GM13976 (cell line): ENCODE measurements around the gene ZNF764.
"Not testable (repeated sequence)": the region's sequence is repeated elsewhere in the genome, so short reads cannot be mapped to it uniquely, and the experiment has no call there.

Experiments
- DNase-seq: peaks from one replicate; pipeline ENCODE4 v3.0.0; 2012; ENCODE audit warnings: low spot score
- in situ Hi-C: fragments of 300-500 bp; cut with MboI; formaldehyde crosslinking; loops from one replicate; pipeline ENCODE4 v1.12.0; 2022; ENCODE audit warnings: low sequenced_read_pairs, mixed read lengths, inconsistent platforms; ENCODE audit not compliant: unreplicated experiment
- TF ChIP-seq, protein P1 (sequence below): IDR thresholded peaks from 2 replicates; pipeline ENCODE4 v1.5.1; 2012; ENCODE audit warnings: borderline replicate concordance, mild to moderate bottlenecking; ENCODE audit not compliant: insufficient read depth; ENCODE audit errors: extremely low read depth, missing control alignments, control extremely low read depth

The ZNF764 gene

DNA sequence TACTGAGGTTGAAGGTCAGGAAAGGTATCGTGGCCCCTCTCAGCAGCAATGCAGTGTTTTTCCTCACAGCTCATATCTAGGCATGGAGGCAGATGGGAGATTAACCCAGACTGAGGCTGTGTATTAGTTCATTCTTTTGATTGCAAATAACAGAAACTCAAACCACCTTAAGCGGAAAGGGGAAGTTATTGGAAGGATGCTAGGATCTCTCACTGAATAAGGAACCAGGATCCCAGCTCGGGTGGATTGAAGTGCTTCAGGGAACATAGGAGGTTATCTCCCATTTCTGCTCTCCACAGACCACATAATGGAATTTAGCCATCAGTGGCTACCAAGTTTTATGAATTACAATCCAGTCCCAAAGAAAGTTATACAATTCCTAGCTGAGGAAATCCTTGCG lies 43.8 kb upstream of the ZNF764 start:
- no peak for DNase-seq
- in situ Hi-C loops: loop anchor here (25.0 kb wide), 2 partner anchors 165 to 490 kb away; partner anchors contain the start of genes DCTPP1, GDPD3, MAPK3 and SEPHS2
- TF ChIP-seq, protein P1, sequence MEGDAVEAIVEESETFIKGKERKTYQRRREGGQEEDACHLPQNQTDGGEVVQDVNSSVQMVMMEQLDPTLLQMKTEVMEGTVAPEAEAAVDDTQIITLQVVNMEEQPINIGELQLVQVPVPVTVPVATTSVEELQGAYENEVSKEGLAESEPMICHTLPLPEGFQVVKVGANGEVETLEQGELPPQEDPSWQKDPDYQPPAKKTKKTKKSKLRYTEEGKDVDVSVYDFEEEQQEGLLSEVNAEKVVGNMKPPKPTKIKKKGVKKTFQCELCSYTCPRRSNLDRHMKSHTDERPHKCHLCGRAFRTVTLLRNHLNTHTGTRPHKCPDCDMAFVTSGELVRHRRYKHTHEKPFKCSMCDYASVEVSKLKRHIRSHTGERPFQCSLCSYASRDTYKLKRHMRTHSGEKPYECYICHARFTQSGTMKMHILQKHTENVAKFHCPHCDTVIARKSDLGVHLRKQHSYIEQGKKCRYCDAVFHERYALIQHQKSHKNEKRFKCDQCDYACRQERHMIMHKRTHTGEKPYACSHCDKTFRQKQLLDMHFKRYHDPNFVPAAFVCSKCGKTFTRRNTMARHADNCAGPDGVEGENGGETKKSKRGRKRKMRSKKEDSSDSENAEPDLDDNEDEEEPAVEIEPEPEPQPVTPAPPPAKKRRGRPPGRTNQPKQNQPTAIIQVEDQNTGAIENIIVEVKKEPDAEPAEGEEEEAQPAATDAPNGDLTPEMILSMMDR: no peak

DNA sequence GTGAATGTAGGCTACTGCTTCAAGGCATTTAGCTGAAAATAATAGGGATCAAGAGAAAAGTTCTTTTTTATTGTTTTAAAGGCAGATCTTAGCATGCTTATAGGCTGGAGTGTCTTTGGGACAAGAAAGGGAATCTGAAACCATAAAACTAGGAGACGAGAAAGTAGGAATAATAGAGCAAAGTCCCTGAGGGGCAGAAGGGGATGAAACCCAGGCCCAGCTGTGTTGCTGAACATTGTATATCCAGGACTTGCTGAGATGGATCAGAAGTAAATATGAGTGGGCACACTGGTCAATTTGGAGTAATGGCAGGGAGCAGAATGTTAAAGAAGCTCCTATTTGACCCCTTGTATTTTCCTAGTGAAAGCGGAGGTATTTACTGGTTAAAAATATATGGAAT lies 42.8 kb upstream of the ZNF764 start:
- TF ChIP-seq, protein P1: no peak
- in situ Hi-C loops: loop anchor here (25.0 kb wide), 2 partner anchors 164 to 489 kb away; partner anchors contain the start of genes DCTPP1, GDPD3, MAPK3 and SEPHS2
- no peak for DNase-seq

DNA sequence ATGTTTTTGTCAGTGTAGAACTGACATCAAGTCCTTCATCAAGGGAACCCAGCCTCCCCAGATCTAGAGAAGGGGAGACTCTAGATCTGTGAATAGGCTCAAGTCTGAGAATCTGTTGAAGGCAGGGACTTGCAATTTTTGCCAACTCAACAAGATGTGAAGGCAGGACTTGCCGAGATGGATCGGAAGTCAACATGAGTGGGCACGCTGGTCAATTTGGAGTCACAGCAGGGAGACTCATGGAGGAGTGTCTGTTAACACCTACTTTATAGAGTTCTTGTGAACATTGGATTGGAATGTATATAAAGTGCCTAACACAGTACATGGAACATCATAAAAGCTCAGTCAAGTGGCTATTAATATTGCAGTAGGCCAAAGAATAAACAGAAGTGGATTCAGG lies 42.0 kb upstream of the ZNF764 start:
- no peak for DNase-seq
- in situ Hi-C loops: loop anchor here (25.0 kb wide), 2 partner anchors 163 to 488 kb away; partner anchors contain the start of genes DCTPP1, GDPD3, MAPK3 and SEPHS2
- TF ChIP-seq, protein P1: no peak

DNA sequence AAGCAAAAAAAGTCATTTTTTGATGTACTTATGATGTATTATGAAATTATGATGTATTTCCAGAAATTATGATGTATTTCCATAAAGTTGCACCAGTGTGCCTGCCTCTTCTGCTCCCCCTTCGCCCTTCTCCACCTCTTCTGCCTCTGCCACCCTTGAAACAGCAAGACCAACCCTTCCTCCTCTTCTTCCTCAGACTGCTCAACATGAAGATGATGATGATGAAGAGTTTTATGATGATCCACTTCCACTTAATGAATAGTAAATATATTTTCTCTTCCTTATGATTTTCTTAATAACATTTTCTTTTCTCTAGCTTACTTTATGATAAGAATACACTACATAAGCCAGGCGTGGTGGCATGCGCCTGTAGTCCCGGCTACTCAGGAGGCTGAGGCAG lies 34.7 kb upstream of the ZNF764 start:
- no peak for DNase-seq
- TF ChIP-seq, protein P1: no peak
- in situ Hi-C loops: no loop called here

DNA sequence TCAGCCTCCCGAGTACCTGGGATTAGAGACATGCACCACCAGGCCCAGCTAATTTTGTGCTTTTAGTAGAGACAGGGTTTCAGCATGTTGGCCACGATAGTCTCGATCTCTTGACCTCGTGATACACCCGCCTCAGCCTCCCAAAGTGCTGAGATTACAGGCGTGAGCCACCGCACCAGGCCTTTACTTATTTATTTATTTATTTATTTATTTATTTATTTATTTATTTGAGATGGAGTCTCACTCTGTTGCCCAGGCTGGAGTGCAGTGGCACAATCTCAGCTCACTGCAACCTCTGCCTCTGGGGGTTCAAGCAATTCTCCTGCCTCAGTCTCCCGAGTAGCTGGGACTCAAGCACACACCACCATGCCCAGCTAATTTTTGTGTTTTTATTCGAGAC lies 32.7 kb upstream of the ZNF764 start:
- in situ Hi-C loops, DNase-seq: not testable (repeated sequence)

DNA sequence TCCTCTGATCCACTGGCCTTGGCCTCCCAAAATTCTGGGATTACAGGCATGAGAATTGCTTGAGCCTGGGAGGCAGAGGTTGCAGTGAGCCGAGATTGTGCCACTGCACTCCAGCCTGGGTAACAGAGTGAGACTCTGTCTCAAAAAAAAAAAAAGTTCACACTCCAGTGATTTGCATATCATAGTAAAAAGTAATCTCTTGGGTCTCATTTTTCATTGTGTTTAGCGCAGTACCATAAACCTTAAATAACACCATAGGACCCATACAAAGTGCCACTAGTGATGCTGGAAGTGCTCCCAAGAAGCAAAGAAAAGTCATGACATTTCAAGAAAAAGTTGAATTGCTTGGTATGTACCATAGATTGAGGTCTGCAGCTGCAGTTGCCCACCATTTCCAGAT lies 31.4 kb upstream of the ZNF764 start:
- in situ Hi-C loops, DNase-seq: not testable (repeated sequence)

DNA sequence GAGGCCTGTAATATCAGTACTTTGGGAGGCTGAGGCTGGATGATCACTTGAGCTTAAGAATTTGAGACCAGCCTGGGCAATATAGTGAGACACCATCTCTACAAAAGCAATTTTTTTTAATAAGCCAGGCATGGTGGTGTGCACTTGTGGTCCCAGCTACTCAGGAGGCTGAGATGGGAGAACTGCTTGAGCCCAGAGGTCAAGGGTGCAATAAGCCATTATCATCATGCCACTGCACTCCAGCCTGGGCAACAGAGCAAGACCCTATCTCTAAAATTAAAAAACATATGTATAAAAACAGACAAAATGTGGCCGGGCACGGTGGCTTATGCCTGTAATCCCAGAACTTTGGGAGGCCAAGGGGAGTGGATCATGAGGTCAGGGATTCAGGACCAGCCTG lies 30.5 kb upstream of the ZNF764 start:
- in situ Hi-C loops: no loop called here
- DNase-seq: no peak
- TF ChIP-seq, protein P1: no peak

DNA sequence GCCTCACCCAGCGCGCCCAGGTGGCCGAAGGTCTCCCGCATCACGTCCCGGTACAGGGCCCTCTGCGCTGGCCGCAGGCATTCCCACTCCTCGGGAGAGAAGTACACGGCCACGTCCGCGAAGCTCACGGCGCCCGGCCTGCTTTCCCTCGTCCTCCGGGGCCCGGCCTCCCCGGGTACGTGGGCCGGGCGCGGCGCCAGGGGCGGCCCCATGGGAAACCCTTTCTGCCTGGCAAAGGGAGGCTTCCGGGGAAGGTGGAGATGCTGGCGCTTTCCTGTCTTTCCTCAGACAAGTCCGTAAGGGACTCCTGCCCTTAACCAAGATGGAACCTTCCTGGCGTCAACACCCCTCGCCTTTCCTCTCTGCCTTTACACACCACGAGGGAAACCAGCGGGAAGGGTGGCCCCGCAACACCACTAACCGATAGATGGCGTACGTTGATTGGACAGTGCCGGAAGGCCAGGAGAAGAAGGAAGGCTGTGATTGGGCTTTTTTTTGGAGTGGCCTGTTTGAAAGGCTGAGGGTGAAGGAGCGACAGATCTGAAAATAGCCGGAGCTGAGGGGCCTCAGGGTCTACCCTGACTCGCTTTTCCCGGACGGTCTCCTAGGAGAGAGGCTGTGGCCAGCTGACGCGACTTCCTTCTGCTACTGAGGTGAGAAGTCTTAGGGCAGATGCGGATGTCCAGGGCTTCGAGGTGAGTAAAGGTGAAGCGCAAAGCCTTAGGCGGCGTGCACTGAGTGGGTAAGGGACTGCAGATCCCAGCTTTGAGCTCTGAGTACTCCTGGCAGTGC lies 27.4 kb upstream of the ZNF764 start, which contains the start of gene ZNF785:
Gene ZNF785 (minus strand): TSS at position 298 of the 792 bp plus-strand sequence. CDS start 86 bp downstream, at position 212.
- TF ChIP-seq, protein P1: no peak

More for the DNA sequence above, 27.4 kb upstream of the ZNF764 start, which contains the start of gene ZNF785:
- in situ Hi-C loops: no loop called here
- DNase-seq: peak; percentile 99
